Spleen (tissue), 13 donors: ENCODE measurements around the gene ZNF586. TPM values are rescaled to one million over a fixed set of nuclear protein-coding genes. Genes with fewer than 3 reads are reported as not detected.
A peak's percentile ranks its signal among the peaks of the same experiment; 100 is the strongest.

Experiments used
- DNase-seq: peaks from one replicate; pipeline ENCODE4 v3.0.0-alpha.2; 2020
- H3K27ac ChIP-seq, 8 donors: fragments of 200-600 bp; sonication (generic) in 7 of 8; 1 replicate in 4 of 8; 2 replicates in 4 of 8; pipeline versions ENCODE4 v1.5.0 to v1.8.0; 2016 to 2021; ENCODE audit warnings: inconsistent platforms in 4 of 8, mild to moderate bottlenecking in 4 of 8, moderate library complexity in 1 of 8
- H3K27me3 ChIP-seq, 7 donors: fragments of 200-600 bp; sonication (generic) in 6 of 7; replicated peaks in 1 of 7; 1 replicate in 4 of 7; 2 replicates in 3 of 7; pipeline versions ENCODE4 v1.5.0 to v1.8.0; 2016 to 2021; ENCODE audit warnings: inconsistent platforms in 3 of 7, mild to moderate bottlenecking in 1 of 7
- H3K36me3 ChIP-seq, 6 donors: fragments of 200-600 bp; sonication (generic) in 5 of 6; 1 replicate in 4 of 6; 2 replicates in 2 of 6; pipeline versions ENCODE4 v1.5.0 to v1.8.0; 2016 to 2021; ENCODE audit warnings: inconsistent platforms in 2 of 6
- H3K4me1 ChIP-seq, 6 donors: fragments of 200-600 bp; sonication (generic) in 5 of 6; 1 replicate in 3 of 6; 2 replicates in 3 of 6; pipeline versions ENCODE4 v1.5.0 to v1.8.0; 2016 to 2021; ENCODE audit warnings: inconsistent platforms in 3 of 6
- H3K4me3 ChIP-seq, 8 donors: fragments of 200-600 bp; sonication (generic) in 7 of 8; 1 replicate in 4 of 8; 2 replicates in 4 of 8; pipeline versions ENCODE4 v1.5.0 to v1.8.0; 2016 to 2021; ENCODE audit warnings: inconsistent platforms in 4 of 8, mild to moderate bottlenecking in 4 of 8, moderate library complexity in 2 of 8
- H3K9me3 ChIP-seq, 8 donors: fragments of 200-600 bp; sonication (generic) in 7 of 8; 1 replicate in 4 of 8; 2 replicates in 4 of 8; pipeline versions ENCODE4 v1.5.0 to v1.8.0; 2016 to 2021; ENCODE audit warnings: inconsistent platforms in 4 of 8
- CTCF ChIP-seq, 11 experiments: fragments of 200-600 bp in 7 of 11; fragments of 450-650 bp in 4 of 11; sonication (generic) in 4 of 11; IDR thresholded peaks in 8 of 11; conservative IDR thresholded peaks in 3 of 11; 1 replicate in 7 of 11; 2 replicates in 4 of 11; pipeline versions ENCODE4 v1.4.0 to v1.8.0; 2016 to 2021; ENCODE audit warnings: antibody characterized with exemption in 11 of 11, inconsistent platforms in 4 of 11, mild to moderate bottlenecking in 1 of 11
- POLR2A ChIP-seq, 3 donors: fragments of 450-650 bp; IDR thresholded peaks; one replicate each; pipeline ENCODE4 v1.5.1; 2017; ENCODE audit warnings: antibody characterized with exemption in 3 of 3, mild to moderate bottlenecking in 1 of 3
- POLR2AphosphoS5 ChIP-seq, 3 donors: sonication (generic); formaldehyde crosslinking; IDR thresholded peaks; one replicate each; pipeline ENCODE4 v1.5.1; 2017; ENCODE audit warnings: antibody characterized with exemption in 3 of 3
- WGBS, 5 donors: extraction: QIAGEN DNeasy Blood & Tissue Kit in 3 of 5; methylation state at CpG; one replicate each; pipeline versions ENCODE4 v1.1.5 to v1.1.7; 2013 to 2018; 5-methylcytosine and 5-hydroxymethylcytosine counted together
- intact Hi-C: fragments of 100-400 bp; cut with DNase I; formaldehyde crosslinking; loops from one replicate; pipeline ENCODE4 v1.15.0; 2023; ENCODE audit warnings: low total_unique reads
- long read RNA-seq, 2 donors: transcript quantifications; one replicate each; lab custom pipeline, GENCODE V29; 2026
- polyA plus RNA-seq, 3 donors: library from polyadenylated mRNA; stranded (reverse); fragments of 200-250 nt; gene quantifications; one replicate each; pipeline ENCODE4 v1.2.1, GENCODE V29; 2013
- total RNA-seq, 7 donors: library from RNA; depleted of rRNA in 3 of 7; stranded (reverse); fragments of >200 nt in 3 of 7; fragmentation: NEBNext Ultra II Directional in 4 of 7; extraction: Animal tissue kit (Norgen Biotek cat#: 25700) in 4 of 7; gene quantifications; one replicate each; pipeline versions ENCODE4 v1.1.0 to v1.2.1, GENCODE V29; 2016 to 2021
- donor health status: healthy with polysubstance abuse.
- donor health status: DM: no; HTN: no; CAD: no; lungs with moderate emphysema.
- donor health status: DM: no; HTN: no; CAD: no.
- donor health status: Bipolar disorder and iron deficiency.
- donor health status: healthy.
- donor health status: DM: no; HTN: no; CAD: no.
- donor health status: DM: yes; HTN: yes; CAD: no.

ZNF586 gene
- total RNA-seq (10 to 100 TPM; 29.6 to 45.6 (median 35.2) TPM), polyA plus RNA-seq (1 to 10 TPM; 7.3 to 9.8 (median 9.0) TPM)
- long read RNA-seq, donor 1, partial matches to known transcripts = 0 of 2 reads
- long read RNA-seq, donor 1, other reads (novel, unspliced or antisense) = 0 of 2 reads
- long read RNA-seq, donor 2, partial matches to known transcripts = 5 of 5 reads
- long read RNA-seq, donor 2, other reads (novel, unspliced or antisense) = 0 of 5 reads

- TF ChIP-seq POLR2AphosphoS5 (IDR thresholded peaks at IDR 0.05) (peak; percentile 92 to 95 (median 93)), POLR2A (IDR thresholded peaks at IDR 0.05) (no peak), CTCF (IDR thresholded peaks at IDR 0.05 in 8 of 11, conservative IDR thresholded peaks at IDR 0.05 in 3 of 11) (peak in 1 of 11 experiments; percentile 22)
- peaks cover 0 to 55% (median 22%) of the 10 kb centered on the region in 6 donors for H3K36me3 ChIP-seq
- H3K9me3 ChIP-seq = peaks cover 0 to 51% (median 25%) of the 10 kb centered on the region in 8 donors
- intact Hi-C loops = no loop called here
- peaks cover 14 to 54% (median 40%) of the 10 kb centered on the region in 6 donors for H3K4me1 ChIP-seq
- DNase-seq = peak; percentile 97
- no peaks in the 10 kb centered on the region for H3K27me3 ChIP-seq
- H3K4me3 ChIP-seq = peak within 1 kb of the TSS; percentile 81 to 99 (median 96)
- H3K27ac ChIP-seq = peak within 1 kb of the TSS; percentile 85 to 94 (median 92)
- 2 to 7% (median 3%) methylated on average over 28 to 61 of the region's 61 CpGs for WGBS, 5 donors
These were observed at the start of gene ZNF586 for GRCh38 chr19:57769345-57770131. ZNF586 (plus strand) TSS chr19:57769676; CDS start chr19:57769843, 167 bp downstream.

- 86 to 98% (median 95%) methylated on average over 4 of the region's 4 CpGs for WGBS, 5 donors
- DNase-seq = no peak
- intact Hi-C loops = no loop called here
- Histone ChIP-seq H3K36me3 (peaks cover 27 to 77% (median 44%) of the 10 kb centered on the region in 6 donors), H3K27me3 (no peaks in the 10 kb centered on the region), H3K27ac (no peak overlapping the region), H3K4me1 (peaks cover 0 to under 1% (median 0%) of the 10 kb centered on the region in 6 donors), H3K9me3 (peaks cover 0 to 100% (median 99%) of the 10 kb centered on the region in 8 donors), H3K4me3 (no peak overlapping the region)
- no peak for TF ChIP-seq POLR2A (IDR thresholded peaks at IDR 0.05)
- TF ChIP-seq POLR2AphosphoS5 (IDR thresholded peaks at IDR 0.05) = no peak
- no peak for TF ChIP-seq CTCF (IDR thresholded peaks at IDR 0.05 in 8 of 11, conservative IDR thresholded peaks at IDR 0.05 in 3 of 11)
These were observed 49.5 kb upstream of the ZNF586 start for GRCh38 chr19:57719901-57720519.

GRCh38 chr19:57720878-57721277, 48.6 kb upstream of the ZNF586 start:
- H3K9me3 ChIP-seq = peaks cover 0 to 100% (median 98%) of the 10 kb centered on the region in 8 donors

More at GRCh38 chr19:57720878-57721277, 48.6 kb upstream of the ZNF586 start:
- 96 to 99% (median 98%) methylated on average over 8 to 10 of the region's 10 CpGs for WGBS, 5 donors
- TF ChIP-seq CTCF (IDR thresholded peaks at IDR 0.05 in 8 of 11, conservative IDR thresholded peaks at IDR 0.05 in 3 of 11) = no peak
- TF ChIP-seq POLR2AphosphoS5 (IDR thresholded peaks at IDR 0.05) = no peak
- no peak for TF ChIP-seq POLR2A (IDR thresholded peaks at IDR 0.05)
- Histone ChIP-seq H3K36me3 (peaks cover 27 to 83% (median 44%) of the 10 kb centered on the region in 6 donors), H3K4me1 (peaks cover 0 to 9% (median 0%) of the 10 kb centered on the region in 6 donors), H3K4me3 (no peak overlapping the region), H3K27ac (no peak overlapping the region), H3K27me3 (no peaks in the 10 kb centered on the region)
- intact Hi-C loops = no loop called here
- no peak for DNase-seq
